ENCODE measurements around the gene MADCAM1.

Gene MADCAM1

GRCh38 chr19:547836-548720 is 51.8 kb downstream of the MADCAM1 start:
- DNase-seq: no peak

- DNase-seq: no peak
Measured at GRCh38 chr19:548886-549830, 52.9 kb downstream of the MADCAM1 start.

- DNase-seq: no peak
Measured at GRCh38 chr19:554817-555216, 58.5 kb downstream of the MADCAM1 start.
